OCI-LY3 (cell line): ENCODE measurements around the gene TAS2R40.

Source experiments
- H2AFZ ChIP-seq: fragments of 200-600, 300-600 bp; shearing (Covaris generic); 2 replicates; pipeline ENCODE4 v1.6.0; 2014; ENCODE audit warnings: antibody characterized with exemption, low read depth, low read length
- H3K27ac ChIP-seq: fragments of 200-600, 300-600 bp; sonication (generic); 2 replicates; pipeline ENCODE4 v1.5.1; 2014; ENCODE audit warnings: mild to moderate bottlenecking, low read length, moderate library complexity, mixed read lengths
- H3K27me3 ChIP-seq: fragments of 200-600, 300-600 bp; sonication (generic); 2 replicates; pipeline ENCODE4 v1.6.1; 2014; ENCODE audit warnings: low read depth, low read length, mixed read lengths
- H3K36me3 ChIP-seq: fragments of 200-600, 300-600 bp; sonication (generic); replicated peaks from 2 replicates; pipeline ENCODE3; 2014; ENCODE audit warnings: low read depth, low read length, mixed read lengths
- H3K4me1 ChIP-seq: fragments of 300-600, 200-600 bp; sonication (generic); 2 replicates; pipeline ENCODE4 v1.6.1; 2014; ENCODE audit warnings: low read length, mixed read lengths
- H3K4me2 ChIP-seq: fragments of 200-600, 300-600 bp; sonication (generic); 2 replicates; pipeline ENCODE4 v1.6.1; 2014; ENCODE audit warnings: low read length, mixed read lengths
- H3K4me3 ChIP-seq: fragments of 300-600, 200-600 bp; sonication (generic); 2 replicates; pipeline ENCODE4 v1.5.1; 2014; ENCODE audit warnings: antibody characterized with exemption, mild to moderate bottlenecking, low read length, moderate library complexity
- H3K79me2 ChIP-seq: fragments of 300-600, 200-600 bp; shearing (Covaris generic); 2 replicates; pipeline ENCODE4 v1.6.1; 2014; ENCODE audit warnings: mild to moderate bottlenecking, low read length, mixed read lengths
- H3K9ac ChIP-seq: fragments of 300-600, 200-600 bp; shearing (Covaris generic); 2 replicates; pipeline ENCODE4 v1.6.0; 2014; ENCODE audit warnings: mild to moderate bottlenecking, low read length, moderate library complexity
- H3K9me3 ChIP-seq: fragments of 200-600, 300-600 bp; shearing (Covaris generic); 2 replicates; pipeline ENCODE4 v1.6.1; 2014; ENCODE audit warnings: low read length, mixed read lengths; ENCODE audit not compliant: insufficient read depth
- H4K20me1 ChIP-seq: fragments of 200-600, 300-600 bp; sonication (generic); 2 replicates; pipeline ENCODE4 v1.6.1; 2016; ENCODE audit warnings: low read length, mixed read lengths; ENCODE audit not compliant: insufficient read depth
- EZH2phosphoT487 ChIP-seq: fragments of 200-600 bp; shearing (Covaris generic); IDR thresholded peaks from 2 replicates; pipeline ENCODE4 v1.6.1; 2018; ENCODE audit warnings: antibody characterized with exemption, mixed run types, low read depth
- TF ChIP-seq, protein P1 (sequence below): fragments of 200-600, 300-600 bp; sonication (generic); IDR thresholded peaks from 2 replicates; pipeline ENCODE4 v1.5.1; 2014; ENCODE audit warnings: antibody characterized with exemption, low read length, low read depth

TAS2R40 gene

DNA sequence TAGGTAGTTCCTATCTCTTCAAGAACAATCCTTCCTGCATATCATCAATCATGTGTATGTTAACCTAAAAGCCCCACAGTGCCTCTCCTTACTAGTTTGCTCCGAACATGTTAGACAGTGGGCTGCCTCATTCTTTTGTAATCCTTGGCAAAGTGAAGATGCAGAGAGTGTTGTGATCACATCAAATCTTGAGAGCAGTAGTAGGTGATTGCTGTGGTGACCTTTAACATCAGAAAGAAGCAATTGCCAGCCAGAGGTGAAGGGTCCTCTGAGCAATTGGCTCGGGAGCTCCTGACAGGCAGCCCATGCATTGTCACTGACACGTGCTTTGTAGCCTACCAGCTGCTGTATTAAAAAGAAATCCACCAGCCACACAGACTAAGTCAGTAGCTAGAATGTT lies 21.8 kb downstream of the TAS2R40 start:
- no peaks in the 10 kb centered on the region for H4K20me1 ChIP-seq
- peaks cover 22% of the 10 kb centered on the region for H3K27me3 ChIP-seq
- no peaks in the 10 kb centered on the region for H3K36me3 ChIP-seq
- H3K9ac ChIP-seq = no peak overlapping the region
- H3K9me3 ChIP-seq = no peaks in the 10 kb centered on the region
- peaks cover 18% of the 10 kb centered on the region for H3K4me1 ChIP-seq
- no peak overlapping the region for H3K4me2 ChIP-seq
- H2AFZ ChIP-seq = no peak overlapping the region
- H3K4me3 ChIP-seq = no peak overlapping the region
- no peaks in the 10 kb centered on the region for H3K79me2 ChIP-seq
- TF ChIP-seq EZH2phosphoT487 = no peak
- TF ChIP-seq, protein P1, sequence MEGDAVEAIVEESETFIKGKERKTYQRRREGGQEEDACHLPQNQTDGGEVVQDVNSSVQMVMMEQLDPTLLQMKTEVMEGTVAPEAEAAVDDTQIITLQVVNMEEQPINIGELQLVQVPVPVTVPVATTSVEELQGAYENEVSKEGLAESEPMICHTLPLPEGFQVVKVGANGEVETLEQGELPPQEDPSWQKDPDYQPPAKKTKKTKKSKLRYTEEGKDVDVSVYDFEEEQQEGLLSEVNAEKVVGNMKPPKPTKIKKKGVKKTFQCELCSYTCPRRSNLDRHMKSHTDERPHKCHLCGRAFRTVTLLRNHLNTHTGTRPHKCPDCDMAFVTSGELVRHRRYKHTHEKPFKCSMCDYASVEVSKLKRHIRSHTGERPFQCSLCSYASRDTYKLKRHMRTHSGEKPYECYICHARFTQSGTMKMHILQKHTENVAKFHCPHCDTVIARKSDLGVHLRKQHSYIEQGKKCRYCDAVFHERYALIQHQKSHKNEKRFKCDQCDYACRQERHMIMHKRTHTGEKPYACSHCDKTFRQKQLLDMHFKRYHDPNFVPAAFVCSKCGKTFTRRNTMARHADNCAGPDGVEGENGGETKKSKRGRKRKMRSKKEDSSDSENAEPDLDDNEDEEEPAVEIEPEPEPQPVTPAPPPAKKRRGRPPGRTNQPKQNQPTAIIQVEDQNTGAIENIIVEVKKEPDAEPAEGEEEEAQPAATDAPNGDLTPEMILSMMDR = no peak
- no peak overlapping the region for H3K27ac ChIP-seq

DNA sequence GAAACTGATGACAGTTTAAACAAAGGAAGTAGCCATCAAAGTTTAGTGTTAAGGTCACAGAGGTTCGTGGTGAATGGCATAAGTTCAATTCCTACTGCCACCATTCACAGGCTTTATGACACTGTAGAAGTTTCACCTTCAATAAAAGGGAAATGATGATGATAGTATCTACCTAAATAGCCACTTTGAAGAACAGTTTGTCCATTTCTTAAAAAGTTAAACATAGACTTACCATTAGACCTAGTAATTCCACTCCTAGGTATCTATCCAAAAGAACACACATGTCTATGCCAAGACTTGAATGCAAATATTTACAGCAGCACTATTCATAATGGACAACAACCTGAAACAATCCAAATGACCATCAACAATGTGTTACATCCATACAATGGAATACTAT lies 22.5 kb downstream of the TAS2R40 start:
- Histone ChIP-seq H3K36me3 (no peaks in the 10 kb centered on the region), H3K9me3 (no peaks in the 10 kb centered on the region), H3K79me2 (no peaks in the 10 kb centered on the region), H3K9ac (no peak overlapping the region), H3K27ac (no peak overlapping the region), H4K20me1 (no peaks in the 10 kb centered on the region), H2AFZ (no peak overlapping the region), H3K4me3 (no peak overlapping the region), H3K4me1 (peaks cover 16% of the 10 kb centered on the region), H3K27me3 (peaks cover 22% of the 10 kb centered on the region), H3K4me2 (no peak overlapping the region)
- TF ChIP-seq, protein P1 = no peak
- no peak for TF ChIP-seq EZH2phosphoT487

DNA sequence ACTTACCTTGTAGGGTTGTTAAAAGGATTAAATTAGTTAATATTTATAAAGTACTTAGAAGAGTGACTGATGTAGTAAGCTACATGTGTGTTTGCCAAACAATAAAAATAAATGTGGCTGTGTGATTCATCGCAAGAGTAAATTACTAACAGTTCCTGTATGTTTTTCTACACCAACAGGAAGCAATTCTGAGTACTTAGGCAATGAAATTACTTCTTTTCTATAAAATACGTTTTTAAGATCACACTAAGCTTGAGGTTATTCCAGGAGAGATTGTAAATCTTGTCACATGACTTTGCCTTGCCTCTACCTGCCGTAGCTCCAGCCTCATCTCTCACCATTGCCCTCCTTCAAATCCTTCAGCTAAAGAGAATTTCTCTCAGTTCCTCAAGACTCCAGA lies 23.3 kb downstream of the TAS2R40 start:
- Histone ChIP-seq H3K79me2 (no peaks in the 10 kb centered on the region), H3K4me1 (peaks cover 8% of the 10 kb centered on the region), H3K27me3 (peaks cover 22% of the 10 kb centered on the region), H3K36me3 (no peaks in the 10 kb centered on the region), H3K27ac (no peak overlapping the region), H3K4me3 (no peak overlapping the region), H3K4me2 (no peak overlapping the region), H3K9ac (no peak overlapping the region), H3K9me3 (no peaks in the 10 kb centered on the region), H2AFZ (no peak overlapping the region), H4K20me1 (no peaks in the 10 kb centered on the region)
- TF ChIP-seq, protein P1 = no peak
- no peak for TF ChIP-seq EZH2phosphoT487

DNA sequence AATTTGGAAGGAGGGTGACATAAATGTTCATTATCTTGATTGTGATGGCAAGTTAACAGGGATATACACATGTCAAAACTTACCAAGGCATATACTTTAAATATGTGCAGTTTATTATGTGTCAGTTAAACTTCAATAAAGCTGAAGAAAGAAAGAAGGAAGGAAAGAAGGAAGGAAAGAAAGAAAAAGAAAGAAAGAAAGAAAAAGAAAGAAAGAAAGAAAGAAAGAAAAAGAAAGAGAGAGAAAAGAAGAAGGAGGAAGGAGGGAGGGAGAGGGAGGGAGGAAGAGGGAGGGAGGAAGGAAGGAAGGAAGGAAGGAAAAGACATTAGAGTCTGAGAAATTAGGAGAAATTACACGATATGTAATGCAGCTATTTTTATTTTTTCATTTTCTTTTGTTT lies 25.5 kb downstream of the TAS2R40 start:
- Histone ChIP-seq H3K4me2 (no peak overlapping the region), H3K27me3 (peaks cover 6% of the 10 kb centered on the region; the same call in 1 of the 2 replicates), H2AFZ (no peak overlapping the region), H3K79me2 (no peaks in the 10 kb centered on the region), H3K9ac (no peak overlapping the region), H3K36me3 (no peaks in the 10 kb centered on the region), H4K20me1 (no peaks in the 10 kb centered on the region), H3K9me3 (no peaks in the 10 kb centered on the region), H3K27ac (no peak overlapping the region), H3K4me1 (peaks cover 6% of the 10 kb centered on the region; the same call in 1 of the 2 replicates), H3K4me3 (no peak overlapping the region)
- TF ChIP-seq EZH2phosphoT487 = no peak
- TF ChIP-seq, protein P1 = no peak
